ENCODE results near the gene ITGB5. TPM values are rescaled to one million over a fixed set of nuclear protein-coding genes. Genes with fewer than 3 reads are reported as not detected.

ITGB5 gene
- total and polyA plus RNA-seq, 2 donors (not counting 1 experiment from before 2014, with no cell fraction given): 99.7 to 196 TPM

DNA sequence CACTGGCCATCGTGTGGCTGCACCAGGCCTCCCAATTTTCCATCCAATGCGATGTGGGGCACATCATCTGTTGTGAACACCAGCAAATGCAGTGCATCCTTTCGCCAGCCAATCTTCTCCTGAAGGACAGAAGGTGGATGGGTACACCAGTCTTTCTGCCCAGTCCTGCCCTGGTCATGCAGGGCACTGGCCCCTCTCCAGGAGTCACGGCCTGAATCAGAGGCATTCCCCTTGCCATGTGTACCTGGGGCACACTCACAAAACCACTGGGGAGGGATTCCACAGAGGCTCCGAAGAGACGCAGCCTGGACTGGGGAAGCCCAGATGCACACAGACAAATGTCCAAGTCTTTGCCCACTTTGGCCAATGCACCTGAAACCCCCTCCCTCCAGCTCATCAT is 65.8 kb downstream of the ITGB5 start:
- Histone ChIP-seq H3K27me3 (ENCODE audit: control insufficient read depth, insufficient read depth, low read length) (no peaks in the 10 kb centered on the region), H2AFZ (ENCODE audit: low read length) (no peak overlapping the region), H3K4me3 (replicated peaks in 1 of 4; ENCODE audit: control extremely low read depth in 1 of 4, insufficient read depth in 1 of 4, low read depth in 3 of 4, low read length in 4 of 4) (no peak overlapping the region), H3K79me2 (ENCODE audit: control insufficient read depth, insufficient read depth, low read length) (no peaks in the 10 kb centered on the region), H4K20me1 (ENCODE audit: control insufficient read depth, extremely low read depth, insufficient read depth, low read length) (no peaks in the 10 kb centered on the region), H3K36me3 (ENCODE audit: control insufficient read depth, insufficient read depth, low read length) (no peaks in the 10 kb centered on the region), H3K9ac (ENCODE audit: insufficient read depth, low read length) (no peak overlapping the region), H3K9me3 (ENCODE audit: control insufficient read depth, insufficient read depth, low read depth, low read length) (no peaks in the 10 kb centered on the region), H3K27ac (ENCODE audit: insufficient read depth, low read length) (no peak overlapping the region), H3K4me2 (ENCODE audit: extremely low read depth, insufficient read depth, low read length) (no peak overlapping the region), H3K4me1 (ENCODE audit: control insufficient read depth, extremely low read depth, insufficient read depth, low read length) (peaks cover 3% of the 10 kb centered on the region)
- DNase-seq (ENCODE audit: low read depth in 2 of 2): no peak
- TF ChIP-seq, protein P1, sequence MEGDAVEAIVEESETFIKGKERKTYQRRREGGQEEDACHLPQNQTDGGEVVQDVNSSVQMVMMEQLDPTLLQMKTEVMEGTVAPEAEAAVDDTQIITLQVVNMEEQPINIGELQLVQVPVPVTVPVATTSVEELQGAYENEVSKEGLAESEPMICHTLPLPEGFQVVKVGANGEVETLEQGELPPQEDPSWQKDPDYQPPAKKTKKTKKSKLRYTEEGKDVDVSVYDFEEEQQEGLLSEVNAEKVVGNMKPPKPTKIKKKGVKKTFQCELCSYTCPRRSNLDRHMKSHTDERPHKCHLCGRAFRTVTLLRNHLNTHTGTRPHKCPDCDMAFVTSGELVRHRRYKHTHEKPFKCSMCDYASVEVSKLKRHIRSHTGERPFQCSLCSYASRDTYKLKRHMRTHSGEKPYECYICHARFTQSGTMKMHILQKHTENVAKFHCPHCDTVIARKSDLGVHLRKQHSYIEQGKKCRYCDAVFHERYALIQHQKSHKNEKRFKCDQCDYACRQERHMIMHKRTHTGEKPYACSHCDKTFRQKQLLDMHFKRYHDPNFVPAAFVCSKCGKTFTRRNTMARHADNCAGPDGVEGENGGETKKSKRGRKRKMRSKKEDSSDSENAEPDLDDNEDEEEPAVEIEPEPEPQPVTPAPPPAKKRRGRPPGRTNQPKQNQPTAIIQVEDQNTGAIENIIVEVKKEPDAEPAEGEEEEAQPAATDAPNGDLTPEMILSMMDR (conservative IDR thresholded peaks at IDR 0.05 in 1 of 2, IDR thresholded peaks at IDR 0.05 in 1 of 2; ENCODE audit: low read depth in 1 of 2, low read length in 2 of 2): no peak
- no peak for TF ChIP-seq EZH2 (IDR thresholded peaks at IDR 0.05; ENCODE audit: low read length, missing control alignments)

DNA sequence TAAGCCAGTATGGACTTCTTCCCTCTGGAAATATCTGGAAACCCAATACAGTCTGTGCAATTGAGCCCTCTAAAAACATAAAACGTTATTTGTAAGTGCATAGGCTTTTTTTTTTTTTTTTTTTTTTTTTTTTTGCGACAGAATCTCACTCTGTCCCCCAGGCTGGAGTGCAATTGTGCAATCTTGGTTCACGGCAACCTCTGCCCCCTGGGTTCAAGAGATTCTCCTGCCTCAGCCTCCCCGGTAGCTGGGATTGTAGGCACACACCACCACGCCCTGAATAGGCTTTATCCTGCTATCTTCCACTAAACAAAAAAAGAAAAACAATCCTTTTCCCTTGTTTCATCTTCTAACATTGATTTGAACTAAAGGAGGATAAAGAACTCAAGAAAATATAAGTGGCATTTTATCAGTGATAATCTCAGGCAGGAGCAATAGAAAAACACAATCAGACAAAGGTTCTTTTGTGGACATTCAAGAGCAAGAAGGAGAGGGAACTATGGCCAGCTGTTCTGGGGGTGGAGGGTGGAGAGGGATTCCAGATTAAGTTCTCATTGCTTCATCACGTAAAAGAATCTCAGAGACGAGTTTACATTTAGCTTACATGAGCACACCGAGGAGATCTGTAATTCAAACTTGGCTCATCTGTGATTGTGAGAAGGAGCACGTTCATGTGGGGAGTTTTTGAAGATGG is 68.6 kb downstream of the ITGB5 start:
- DNase-seq (ENCODE audit: low read depth in 2 of 2): peak; percentile 82 to 84

DNA sequence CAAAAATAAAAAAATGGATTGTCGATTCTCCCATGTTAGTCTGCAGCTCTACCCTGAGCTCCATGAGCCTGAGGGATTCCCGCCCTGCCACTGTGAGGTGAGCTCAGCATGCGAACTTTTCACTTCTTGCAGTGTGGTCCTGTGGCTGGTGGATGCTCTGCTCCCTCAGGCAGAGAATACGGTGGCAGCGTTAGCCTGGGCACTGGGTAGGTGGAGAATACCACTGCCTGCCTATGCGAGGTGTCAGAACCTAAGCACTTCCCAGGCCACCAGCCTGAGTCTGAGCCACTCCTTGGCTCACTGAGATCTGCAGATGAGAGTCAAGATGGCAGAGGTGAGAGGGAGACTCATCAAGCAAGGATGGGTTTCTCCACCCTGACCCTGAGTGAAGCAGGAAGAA is 70.1 kb downstream of the ITGB5 start:
- TF ChIP-seq, protein P1 (conservative IDR thresholded peaks at IDR 0.05 in 1 of 2, IDR thresholded peaks at IDR 0.05 in 1 of 2; ENCODE audit: low read depth in 1 of 2, low read length in 2 of 2): no peak
- TF ChIP-seq EZH2 (IDR thresholded peaks at IDR 0.05; ENCODE audit: low read length, missing control alignments): no peak
- Histone ChIP-seq H3K79me2 (ENCODE audit: control insufficient read depth, insufficient read depth, low read length) (no peaks in the 10 kb centered on the region), H3K4me2 (ENCODE audit: extremely low read depth, insufficient read depth, low read length) (no peak overlapping the region), H3K9me3 (ENCODE audit: control insufficient read depth, insufficient read depth, low read depth, low read length) (no peaks in the 10 kb centered on the region), H4K20me1 (ENCODE audit: control insufficient read depth, extremely low read depth, insufficient read depth, low read length) (no peaks in the 10 kb centered on the region), H3K27me3 (ENCODE audit: control insufficient read depth, insufficient read depth, low read length) (no peaks in the 10 kb centered on the region), H3K36me3 (ENCODE audit: control insufficient read depth, insufficient read depth, low read length) (no peaks in the 10 kb centered on the region), H3K4me3 (replicated peaks in 1 of 4; ENCODE audit: control extremely low read depth in 1 of 4, insufficient read depth in 1 of 4, low read depth in 3 of 4, low read length in 4 of 4) (no peak overlapping the region), H3K9ac (ENCODE audit: insufficient read depth, low read length) (no peak overlapping the region), H3K4me1 (ENCODE audit: control insufficient read depth, extremely low read depth, insufficient read depth, low read length) (peaks cover 16% of the 10 kb centered on the region), H2AFZ (ENCODE audit: low read length) (no peak overlapping the region), H3K27ac (ENCODE audit: insufficient read depth, low read length) (no peak overlapping the region)
- DNase-seq (ENCODE audit: low read depth in 2 of 2): no peak

More for the DNA sequence above, 68.6 kb downstream of the ITGB5 start:
- Histone ChIP-seq H3K27ac (ENCODE audit: insufficient read depth, low read length) (no peak overlapping the region), H3K9me3 (ENCODE audit: control insufficient read depth, insufficient read depth, low read depth, low read length) (no peaks in the 10 kb centered on the region), H3K4me3 (replicated peaks in 1 of 4; ENCODE audit: control extremely low read depth in 1 of 4, insufficient read depth in 1 of 4, low read depth in 3 of 4, low read length in 4 of 4) (no peak overlapping the region), H3K4me1 (ENCODE audit: control insufficient read depth, extremely low read depth, insufficient read depth, low read length) (peaks cover 2% of the 10 kb centered on the region), H3K79me2 (ENCODE audit: control insufficient read depth, insufficient read depth, low read length) (no peaks in the 10 kb centered on the region), H3K36me3 (ENCODE audit: control insufficient read depth, insufficient read depth, low read length) (no peaks in the 10 kb centered on the region), H3K4me2 (ENCODE audit: extremely low read depth, insufficient read depth, low read length) (no peak overlapping the region), H4K20me1 (ENCODE audit: control insufficient read depth, extremely low read depth, insufficient read depth, low read length) (no peaks in the 10 kb centered on the region), H3K9ac (ENCODE audit: insufficient read depth, low read length) (no peak overlapping the region), H2AFZ (ENCODE audit: low read length) (no peak overlapping the region), H3K27me3 (ENCODE audit: control insufficient read depth, insufficient read depth, low read length) (no peaks in the 10 kb centered on the region)
- TF ChIP-seq, protein P1 (conservative IDR thresholded peaks at IDR 0.05 in 1 of 2, IDR thresholded peaks at IDR 0.05 in 1 of 2; ENCODE audit: low read depth in 1 of 2, low read length in 2 of 2): no peak
- no peak for TF ChIP-seq EZH2 (IDR thresholded peaks at IDR 0.05; ENCODE audit: low read length, missing control alignments)

Measured in fibroblast of lung (primary cell).